Spleen (tissue), 7 donors: ENCODE data around the gene PTPRN2.

Source experiments
- CTCF ChIP-seq, 11 experiments: fragments of 200-600 bp in 7 of 11; fragments of 450-650 bp in 4 of 11; sonication (generic) in 4 of 11; IDR thresholded peaks in 8 of 11; conservative IDR thresholded peaks in 3 of 11; 1 replicate in 7 of 11; 2 replicates in 4 of 11; pipeline versions ENCODE4 v1.4.0 to v1.8.0; 2016 to 2021; ENCODE audit warnings: antibody characterized with exemption in 11 of 11, inconsistent platforms in 4 of 11, mild to moderate bottlenecking in 1 of 11
- POLR2A ChIP-seq, 3 donors: fragments of 450-650 bp; IDR thresholded peaks; one replicate each; pipeline ENCODE4 v1.5.1; 2017; ENCODE audit warnings: antibody characterized with exemption in 3 of 3, mild to moderate bottlenecking in 1 of 3
- POLR2AphosphoS5 ChIP-seq, 3 donors: sonication (generic); formaldehyde crosslinking; IDR thresholded peaks; one replicate each; pipeline ENCODE4 v1.5.1; 2017; ENCODE audit warnings: antibody characterized with exemption in 3 of 3
- donor health status: DM: no; HTN: no; CAD: no; lungs with moderate emphysema.
- donor health status: DM: no; HTN: no; CAD: no.
- donor health status: DM: no; HTN: no; CAD: no.

GRCh38 chr7:158546626-158547025 lies 41.0 kb downstream of the PTPRN2 start:
- TF ChIP-seq CTCF (IDR thresholded peaks at IDR 0.05 in 8 of 11, conservative IDR thresholded peaks at IDR 0.05 in 3 of 11) (no peak), POLR2A (IDR thresholded peaks at IDR 0.05) (no peak), POLR2AphosphoS5 (IDR thresholded peaks at IDR 0.05) (no peak)
